ENCODE measurements around the gene CCER1. TPM values are rescaled to one million over a fixed set of nuclear protein-coding genes. Genes with fewer than 3 reads are reported as not detected.
A peak's percentile ranks its signal among the peaks of the same experiment; 100 is the strongest.

Gene CCER1
- total and polyA plus RNA-seq, 9 of the 15 experiments (the other 6 are each of a cell fraction or from before 2014, with no cell fraction given) = not detected

DNA sequence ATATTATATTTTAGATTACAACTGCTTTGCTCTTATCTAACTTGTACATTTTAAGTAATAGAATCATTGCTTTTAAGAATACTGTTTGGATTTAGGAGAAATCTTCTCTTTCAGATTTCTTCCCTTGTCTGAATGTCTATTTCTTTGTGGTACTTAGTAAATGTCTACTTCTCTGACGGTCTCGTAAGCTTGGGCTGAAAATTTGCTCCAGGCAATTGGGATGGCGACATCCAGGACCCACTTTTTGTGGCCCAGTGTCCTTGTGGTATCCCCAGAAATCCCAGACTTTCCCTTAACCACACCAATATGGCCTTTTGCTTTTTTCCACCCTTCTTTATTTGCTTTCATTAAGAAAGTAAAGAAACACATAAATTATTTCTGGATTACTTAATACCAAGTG lies 24.0 kb upstream of the CCER1 start:
- ChIA-PET CTCF (ENCODE audit: low intra/inter-chr PET ratio) (no interaction called here), POLR2A (no interaction called here)
- Histone ChIP-seq H2AFZ (ENCODE audit: low read depth, low read length) (no peak overlapping the region), H3K4me3 (no peak overlapping the region), H3K79me2 (ENCODE audit: control insufficient read depth, insufficient read depth, low read length) (no peaks in the 10 kb centered on the region), H4K20me1 (replicated peaks; ENCODE audit: control insufficient read depth, insufficient read depth, low read length) (no peaks in the 10 kb centered on the region), H3K9me1 (ENCODE audit: control insufficient read depth, insufficient read depth, low read length) (no peaks in the 10 kb centered on the region), H3K4me2 (ENCODE audit: insufficient read depth, low read length) (no peak overlapping the region), H3K36me3 (ENCODE audit: control insufficient read depth, insufficient read depth, low read length) (no peaks in the 10 kb centered on the region), H3K9me3 (replicated peaks; ENCODE audit: control insufficient read depth, insufficient read depth, low read depth, low read length) (no peaks in the 10 kb centered on the region), H3K9ac (ENCODE audit: insufficient read depth in 1 of 2, low read depth in 2 of 2, low read length in 2 of 2) (no peak overlapping the region), H3K4me1 (replicated peaks in 1 of 2; ENCODE audit: control insufficient read depth in 2 of 2, insufficient read depth in 2 of 2, low read length in 2 of 2) (no peaks in the 10 kb centered on the region), H3K27ac (ENCODE audit: extremely low read depth, low read depth, low read length) (no peak overlapping the region), H3K27me3 (ENCODE audit: control insufficient read depth in 2 of 2, insufficient read depth in 2 of 2, low read length in 2 of 2) (no peaks in the 10 kb centered on the region)
- WGBS (ENCODE audit: insufficient coverage, low coverage, missing lambda C conversion rate) = 0% methylated on average over 3 of the region's 3 CpGs
- intact Hi-C loops (cut with micrococcal nuclease) = loop anchor here (5.0 kb wide), 3 partner anchors 128 to 378 kb away; no protein-coding TSS in a partner anchor
- FAIRE-seq (no peak), ATAC-seq (no peak), DNase-seq (ENCODE audit: extremely low read depth in 1 of 4, low spot score in 3 of 4) (no peak)
- BruUV-seq (replicated peaks) = no TSS peak
- in situ Hi-C loops (cut with MboI) = loop anchor here (25.0 kb wide), 1 partner anchor 358 kb away; no protein-coding TSS in a partner anchor
- TF ChIP-seq ZNF124 (CRISPR knock-in tag; IDR thresholded peaks at IDR 0.05) (no peak), RB1 (IDR thresholded peaks at IDR 0.05; ENCODE audit: low read depth) (no peak)

DNA sequence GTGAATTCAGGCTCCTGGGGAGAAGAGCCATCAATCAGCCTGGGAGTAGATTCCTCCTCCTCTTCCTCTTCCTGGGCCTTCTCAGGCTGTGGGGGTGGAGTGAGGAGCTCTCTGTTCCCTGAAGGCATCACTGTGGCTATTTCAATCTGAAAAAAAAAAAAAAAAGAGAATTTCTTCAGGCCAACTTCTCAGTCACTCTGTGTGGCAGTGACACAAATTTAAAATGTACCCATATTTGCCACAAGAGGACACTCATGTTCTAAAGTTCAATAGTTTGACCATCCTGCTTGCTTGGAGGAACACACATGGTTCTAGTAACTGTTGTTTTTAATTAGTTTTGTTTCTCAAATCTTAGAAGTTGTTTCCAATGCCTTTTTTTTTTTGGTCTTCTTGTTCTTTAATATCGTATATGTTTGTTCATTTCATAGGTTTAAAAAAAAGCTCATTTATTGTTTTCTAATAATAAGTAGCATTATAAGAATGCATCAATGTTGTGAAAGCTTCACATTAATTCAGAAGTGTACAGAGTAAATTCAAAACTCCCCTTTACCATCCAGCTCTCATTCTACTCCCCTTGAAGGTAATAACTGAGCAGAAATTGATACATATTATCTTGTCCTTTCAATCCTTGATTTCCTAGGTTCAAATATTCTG lies 23.3 kb upstream of the CCER1 start:
- in situ Hi-C loops (cut with MboI) = loop anchor here (25.0 kb wide), 1 partner anchor 359 kb away; no protein-coding TSS in a partner anchor
- Histone ChIP-seq H3K27ac (ENCODE audit: extremely low read depth, low read depth, low read length) (no peak overlapping the region), H3K9me1 (ENCODE audit: control insufficient read depth, insufficient read depth, low read length) (no peaks in the 10 kb centered on the region), H3K4me1 (replicated peaks in 1 of 2; ENCODE audit: control insufficient read depth in 2 of 2, insufficient read depth in 2 of 2, low read length in 2 of 2) (no peaks in the 10 kb centered on the region), H3K9me3 (replicated peaks; ENCODE audit: control insufficient read depth, insufficient read depth, low read depth, low read length) (no peaks in the 10 kb centered on the region), H3K27me3 (ENCODE audit: control insufficient read depth in 2 of 2, insufficient read depth in 2 of 2, low read length in 2 of 2) (no peaks in the 10 kb centered on the region), H3K9ac (ENCODE audit: insufficient read depth in 1 of 2, low read depth in 2 of 2, low read length in 2 of 2) (no peak overlapping the region), H2AFZ (ENCODE audit: low read depth, low read length) (no peak overlapping the region), H3K4me3 (no peak overlapping the region), H3K4me2 (ENCODE audit: insufficient read depth, low read length) (no peak overlapping the region), H3K79me2 (ENCODE audit: control insufficient read depth, insufficient read depth, low read length) (no peaks in the 10 kb centered on the region), H4K20me1 (replicated peaks; ENCODE audit: control insufficient read depth, insufficient read depth, low read length) (no peaks in the 10 kb centered on the region), H3K36me3 (ENCODE audit: control insufficient read depth, insufficient read depth, low read length) (no peaks in the 10 kb centered on the region)
- intact Hi-C loops (cut with micrococcal nuclease) = loop anchor here (5.0 kb wide), 3 partner anchors 129 to 379 kb away; no protein-coding TSS in a partner anchor
- no TSS peak for BruUV-seq (replicated peaks)
- 9% methylated on average over 1 of the region's 1 CpG for WGBS (ENCODE audit: insufficient coverage, low coverage, missing lambda C conversion rate)
- FAIRE-seq (no peak), DNase-seq (ENCODE audit: extremely low read depth in 1 of 4, low spot score in 3 of 4) (peak in 3 of 4 experiments; percentile 9 to 25 (median 14)), ATAC-seq (peak; percentile 76)
- POLR2A ChIA-PET = no interaction called here
- CTCF ChIA-PET (ENCODE audit: low intra/inter-chr PET ratio) = interaction anchor here (0.7 to 1.2 kb wide), 2 partner anchors 377 to 1672 kb away, joined by 3 to 7 read pairs; no protein-coding TSS in a partner anchor
- TF ChIP-seq SMC3 (conservative IDR thresholded peaks at IDR 0.05; ENCODE audit: insufficient read depth, low read depth, low read length) (peak; percentile 16; the same call in 1 of the 2 replicates), RAD21 (CRISPR knock-in tag; conservative IDR thresholded peaks at IDR 0.05 in 1 of 2, IDR thresholded peaks at IDR 0.05 in 1 of 2) (peak; percentile 45 to 67), RUNX1 (IDR thresholded peaks at IDR 0.05; ENCODE audit: low read depth) (no peak), PBX2 (CRISPR knock-in tag; IDR thresholded peaks at IDR 0.05; ENCODE audit: low read depth) (no peak), PBX2 (tag; conservative IDR thresholded peaks at IDR 0.05; ENCODE audit: low read depth) (no peak)
- TF ChIP-seq, protein P1, sequence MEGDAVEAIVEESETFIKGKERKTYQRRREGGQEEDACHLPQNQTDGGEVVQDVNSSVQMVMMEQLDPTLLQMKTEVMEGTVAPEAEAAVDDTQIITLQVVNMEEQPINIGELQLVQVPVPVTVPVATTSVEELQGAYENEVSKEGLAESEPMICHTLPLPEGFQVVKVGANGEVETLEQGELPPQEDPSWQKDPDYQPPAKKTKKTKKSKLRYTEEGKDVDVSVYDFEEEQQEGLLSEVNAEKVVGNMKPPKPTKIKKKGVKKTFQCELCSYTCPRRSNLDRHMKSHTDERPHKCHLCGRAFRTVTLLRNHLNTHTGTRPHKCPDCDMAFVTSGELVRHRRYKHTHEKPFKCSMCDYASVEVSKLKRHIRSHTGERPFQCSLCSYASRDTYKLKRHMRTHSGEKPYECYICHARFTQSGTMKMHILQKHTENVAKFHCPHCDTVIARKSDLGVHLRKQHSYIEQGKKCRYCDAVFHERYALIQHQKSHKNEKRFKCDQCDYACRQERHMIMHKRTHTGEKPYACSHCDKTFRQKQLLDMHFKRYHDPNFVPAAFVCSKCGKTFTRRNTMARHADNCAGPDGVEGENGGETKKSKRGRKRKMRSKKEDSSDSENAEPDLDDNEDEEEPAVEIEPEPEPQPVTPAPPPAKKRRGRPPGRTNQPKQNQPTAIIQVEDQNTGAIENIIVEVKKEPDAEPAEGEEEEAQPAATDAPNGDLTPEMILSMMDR (IDR thresholded peaks at IDR 0.05 in 2 of 3, conservative IDR thresholded peaks at IDR 0.05 in 1 of 3; ENCODE audit: insufficient read depth in 2 of 3, low read depth in 1 of 3, low read length in 3 of 3) = peak; percentile 40 to 60 (median 45); a peak in 4 of 6 replicates

Data from K562 (cell line).